AG04449 (cell line): ENCODE data around the gene CRADD.

Experiments used
- CTCF ChIA-PET: fragments of 350-600 bp; formaldehyde crosslinking; extraction: SDS; loops from one replicate; lab custom pipeline; 2021; ENCODE audit warnings: antibody characterized with exemption; lab: Yijun Ruan, JAX
- POLR2A ChIA-PET: fragments of 400-600, 350-600 bp; formaldehyde crosslinking; extraction: SDS; loops from one replicate; lab custom pipeline; 2020; ENCODE audit warnings: antibody characterized with exemption, inconsistent platforms; lab: Yijun Ruan, JAX
- DNase-seq: peaks from one replicate; pipeline ENCODE4 v3.0.0-alpha.2; 2010; ENCODE audit warnings: low read depth, low spot score
- H3K4me3 ChIP-seq: 2 replicates; pipeline ENCODE4 v1.5.1; 2011; ENCODE audit warnings: low read depth, mild to moderate bottlenecking, control low read depth, low read length
- CTCF ChIP-seq: IDR thresholded peaks from one replicate; pipeline ENCODE4 v1.5.1; 2011; ENCODE audit warnings: mild to moderate bottlenecking, moderate library complexity, low read length, control low read depth, inconsistent platforms; ENCODE audit not compliant: insufficient read depth; ENCODE audit errors: missing control alignments

The CRADD gene

GRCh38 chr12:93785249-93786010 lies 108.3 kb downstream of the CRADD start:
- DNase-seq: no peak
- CTCF ChIA-PET: interaction anchor here (1.1 to 3.0 kb wide), 5 partner anchors 8 to 316 kb away, joined by 3 to 27 read pairs (median 4); no protein-coding TSS in a partner anchor
- H3K4me3 ChIP-seq: no peak overlapping the region

GRCh38 chr12:93786656-93787397 lies 109.7 kb downstream of the CRADD start:
- no peak overlapping the region for H3K4me3 ChIP-seq
- ChIA-PET POLR2A (no interaction called here), CTCF (interaction anchor here (1.0 to 1.6 kb wide), 3 partner anchors 10 to 315 kb away, joined by 3 to 4 read pairs (median 3); no protein-coding TSS in a partner anchor)
- DNase-seq: no peak
- no peak for TF ChIP-seq CTCF

More at GRCh38 chr12:93785249-93786010, 108.3 kb downstream of the CRADD start:
- POLR2A ChIA-PET: interaction anchor here (0.6 to 2.1 kb wide), 3 partner anchors 8 to 316 kb away, joined by 3 to 6 read pairs (median 4); no protein-coding TSS in a partner anchor
- no peak for TF ChIP-seq CTCF

GRCh38 chr12:93788853-93789252 lies 111.7 kb downstream of the CRADD start:
- TF ChIP-seq CTCF: no peak
- ChIA-PET POLR2A (no interaction called here), CTCF (interaction anchor here (1.2 to 2.6 kb wide), 3 partner anchors 14 to 312 kb away, joined by 3 to 14 read pairs (median 9); no protein-coding TSS in a partner anchor)
- DNase-seq: no peak
- no peak overlapping the region for H3K4me3 ChIP-seq

GRCh38 chr12:93789767-93790166 lies 112.6 kb downstream of the CRADD start:
- no peak overlapping the region for H3K4me3 ChIP-seq
- ChIA-PET POLR2A (no interaction called here), CTCF (interaction anchor here (0.7 to 2.6 kb wide), 5 partner anchors 10 to 311 kb away, joined by 3 to 14 read pairs (median 3); no protein-coding TSS in a partner anchor)
- DNase-seq: no peak
- no peak for TF ChIP-seq CTCF

- TF ChIP-seq CTCF: no peak
- ChIA-PET CTCF (interaction anchor here (0.9 to 2.6 kb wide), 4 partner anchors 11 to 311 kb away, joined by 3 to 14 read pairs (median 6); no protein-coding TSS in a partner anchor), POLR2A (no interaction called here)
- no peak overlapping the region for H3K4me3 ChIP-seq
- peak; percentile 61 for DNase-seq
These were observed 113.4 kb downstream of the CRADD start for GRCh38 chr12:93790472-93791152.
